HepG2 (cell line): ENCODE measurements around the gene ARHGEF12. TPM values are rescaled to one million over a fixed set of nuclear protein-coding genes. Genes with fewer than 3 reads are reported as not detected.
A peak's percentile ranks its signal among the peaks of the same experiment; 100 is the strongest.

Experiments
- ATAC-seq: fragments of 200-7000 bp; cut with Tn5 transposase; 3 replicates; pipeline ENCODE4 v1.9.1; 2020; ENCODE audit warnings: mild to moderate bottlenecking, moderate library complexity
- BruUV-seq: library from RNA; stranded (reverse); fragments of 400-500 nt; replicated peaks from 2 replicates; lab custom pipeline; 2021; lab: Mats Ljungman, UMichigan
- CTCF ChIA-PET: fragments of 300-600 bp; formaldehyde crosslinking; extraction: SDS; loops from one replicate; lab custom pipeline; 2021; ENCODE audit warnings: low total read pairs, inconsistent platforms, low intra/inter-chr PET ratio; lab: Yijun Ruan, JAX
- POLR2A ChIA-PET: fragments of 350-600 bp; sonication (Branson Sonifier 250); formaldehyde crosslinking; loops from one replicate; lab custom pipeline; 2020; ENCODE audit warnings: antibody characterized with exemption, inconsistent platforms; lab: Yijun Ruan, JAX
- DNase-seq: peaks from one replicate; pipeline ENCODE4 v3.0.0-alpha.2; 2015; ENCODE audit warnings: low spot score
- FAIRE-seq: peaks from 3 replicates; lab custom pipeline; 2011; peaks lifted over from hg19 to GRCh38; lab: Jason Lieb, UNC
- H2AFZ ChIP-seq: one replicate; pipeline ENCODE4 v1.6.1; 2011; ENCODE audit warnings: low read length, inconsistent platforms
- H3K27ac ChIP-seq: fragments of 300-600 bp; 3 replicates; pipeline ENCODE4 v1.8.0; 2011; ENCODE audit warnings: mixed run types, mild to moderate bottlenecking, mixed read lengths, low read length, inconsistent platforms; ENCODE audit not compliant: insufficient read depth; ENCODE audit errors: extremely low read length
- H3K27me3 ChIP-seq, 2 experiments: fragments of 200-600 bp in 1 of 2; 2 replicates in 1 of 2; 3 replicates in 1 of 2; pipeline versions ENCODE4 v1.6.0 to v1.8.0; 2011; ENCODE audit warnings: low read length in 2 of 2, mild to moderate bottlenecking in 2 of 2, moderate library complexity in 2 of 2, inconsistent platforms in 1 of 2; ENCODE audit not compliant: insufficient read depth in 2 of 2, control insufficient read depth in 1 of 2
- H3K36me3 ChIP-seq, 2 experiments: fragments of 200-600 bp in 1 of 2; replicated peaks in 1 of 2; 2 replicates in 1 of 2; 3 replicates in 1 of 2; pipeline versions ENCODE4 v1.5.1 to v1.8.0; 2011; ENCODE audit warnings: low read length in 2 of 2, inconsistent platforms in 1 of 2; ENCODE audit not compliant: insufficient read depth in 2 of 2, control insufficient read depth in 1 of 2
- H3K4me1 ChIP-seq: 2 replicates; pipeline ENCODE4 v1.5.1; 2012; ENCODE audit warnings: low read length, inconsistent platforms; ENCODE audit not compliant: insufficient read depth
- H3K4me2 ChIP-seq: 2 replicates; pipeline ENCODE4 v1.6.0; 2011; ENCODE audit warnings: low read depth, low read length, inconsistent platforms
- H3K4me3 ChIP-seq, 3 experiments: fragments of 200-600 bp in 1 of 3; sonication (generic), shearing (Covaris generic) in 1 of 3; replicated peaks in 1 of 3; 2 replicates each; pipeline ENCODE4 v1.5.1; 2011 to 2016; ENCODE audit warnings: low read length in 3 of 3, inconsistent platforms in 2 of 3, low read depth in 2 of 3, mild to moderate bottlenecking in 2 of 3, control low read depth in 1 of 3, mixed read lengths in 1 of 3; ENCODE audit not compliant: insufficient read depth in 1 of 3
- H3K79me2 ChIP-seq: one replicate; pipeline ENCODE4 v1.6.1; 2011; ENCODE audit warnings: low read length, inconsistent platforms; ENCODE audit not compliant: insufficient read depth
- H3K9ac ChIP-seq: 2 replicates; pipeline ENCODE4 v1.6.0; 2011; ENCODE audit warnings: mild to moderate bottlenecking, low read depth, low read length, inconsistent platforms; ENCODE audit not compliant: insufficient read depth
- H3K9me3 ChIP-seq: 2 replicates; pipeline ENCODE4 v1.5.1; 2012; ENCODE audit warnings: mild to moderate bottlenecking, low read length
- H4K20me1 ChIP-seq: 2 replicates; pipeline ENCODE4 v1.6.0; 2011; ENCODE audit warnings: inconsistent platforms, mild to moderate bottlenecking, low read length, moderate library complexity; ENCODE audit not compliant: insufficient read depth
- LCORL ChIP-seq, 2 experiments: fragments of 450-650 bp in 1 of 2; sonication (generic) in 1 of 2; formaldehyde crosslinking in 1 of 2; IDR thresholded peaks; 2 replicates each; pipeline versions ENCODE4 v1.5.0 to v1.6.1; 2017 to 2020; ENCODE audit warnings: antibody characterized with exemption in 1 of 2, missing genetic modification reagents in 1 of 2
- NFYB ChIP-seq: sonication (generic); formaldehyde crosslinking; IDR thresholded peaks from 2 replicates; pipeline ENCODE4 v1.4.0; 2020; ENCODE audit warnings: missing genetic modification reagents
- PTBP1 ChIP-seq: fragments of 200-400 bp; formaldehyde crosslinking; IDR thresholded peaks from 2 replicates; pipeline ENCODE4 v1.6.1; 2018; ENCODE audit warnings: low read length, low read depth; ENCODE audit not compliant: poor library complexity, severe bottlenecking
- RELA ChIP-seq: sonication (generic); formaldehyde crosslinking; IDR thresholded peaks from 2 replicates; pipeline ENCODE4 v1.4.0; 2020; ENCODE audit warnings: missing genetic modification reagents
- SMAD1 ChIP-seq: sonication (generic); formaldehyde crosslinking; IDR thresholded peaks from 2 replicates; pipeline ENCODE4 v1.4.0; 2020; ENCODE audit warnings: missing genetic modification reagents, low read depth, mild to moderate bottlenecking, borderline replicate concordance
- TCF7L2 ChIP-seq: IDR thresholded peaks from 2 replicates; pipeline ENCODE4 v1.6.1; 2011; ENCODE audit warnings: mild to moderate bottlenecking, low read depth, low read length, moderate library complexity
- THAP11 ChIP-seq: IDR thresholded peaks from 2 replicates; pipeline ENCODE4 v1.6.1; 2016; ENCODE audit warnings: missing biosample characterization, missing genetic modification reagents
- ZFP36 ChIP-seq: fragments of 150-350 bp; IDR thresholded peaks from 2 replicates; pipeline ENCODE4 v1.6.1; 2018; ENCODE audit warnings: borderline replicate concordance, low read length, low read depth; ENCODE audit not compliant: partially characterized antibody
- ZNF10 ChIP-seq: sonication (generic); formaldehyde crosslinking; IDR thresholded peaks from 2 replicates; pipeline ENCODE4 v1.4.0; 2020; ENCODE audit warnings: mild to moderate bottlenecking, low read depth, missing genetic modification reagents, borderline replicate concordance
- ZNF331 ChIP-seq: sonication (generic); formaldehyde crosslinking; IDR thresholded peaks from 2 replicates; pipeline ENCODE4 v1.4.0; 2020; ENCODE audit warnings: missing genetic modification reagents
- ZNF432 ChIP-seq: sonication (generic); formaldehyde crosslinking; IDR thresholded peaks from 2 replicates; pipeline ENCODE4 v1.5.0; 2020; ENCODE audit warnings: missing genetic modification reagents, mild to moderate bottlenecking, borderline replicate concordance
- ZNF564 ChIP-seq: sonication (generic); formaldehyde crosslinking; IDR thresholded peaks from 2 replicates; pipeline ENCODE4 v1.8.1; 2023; ENCODE audit warnings: mild to moderate bottlenecking, missing genetic modification reagents
- ZNF737 ChIP-seq: sonication (generic); formaldehyde crosslinking; IDR thresholded peaks from 2 replicates; pipeline ENCODE4 v1.5.0; 2020; ENCODE audit warnings: missing genetic modification reagents, mild to moderate bottlenecking, borderline replicate concordance
- ZNF740 ChIP-seq: sonication (generic); formaldehyde crosslinking; IDR thresholded peaks from 2 replicates; pipeline ENCODE4 v1.4.0; 2020; ENCODE audit warnings: missing genetic modification reagents
- ZNF83 ChIP-seq: sonication (generic); formaldehyde crosslinking; IDR thresholded peaks from 2 replicates; pipeline ENCODE4 v1.4.0; 2020; ENCODE audit warnings: missing genetic modification reagents, mild to moderate bottlenecking, borderline replicate concordance
- WGBS: methylation state at CpG from one replicate; pipeline ENCODE4 v1.1.6; 2017; ENCODE audit warnings: low lambda C conversion rate; 5-methylcytosine and 5-hydroxymethylcytosine counted together
- in situ Hi-C: cut with HindIII; loops from 2 replicates; pipeline ENCODE4 v1.10.0; 2017; ENCODE audit warnings: low pct_unique_long_range_greater_than_20kb; ENCODE audit not compliant: extremely low pct_ligation_motif_present
- intact Hi-C: fragments of 100-400 bp; cut with micrococcal nuclease; formaldehyde crosslinking; loops from one replicate; pipeline ENCODE4 v1.10.0; 2022; ENCODE audit not compliant: unreplicated experiment
- polyA plus RNA-seq, 8 experiments: library from polyadenylated mRNA; depleted of rRNA in 3 of 8; stranded (reverse) in 7 of 8; unstranded in 1 of 8; fragments of >200 nt; fragmentation: Illumina TruSeq in 4 of 8; extraction: Trizol in 4 of 8; gene quantifications; 2 replicates each; pipeline versions ENCODE4 v1.2.1 to v1.2.3, GENCODE V29; 2011 to 2016; ENCODE audit warnings: low read depth in 4 of 8, missing spikeins in 1 of 8, mixed read lengths in 1 of 8; ENCODE audit not compliant: insufficient read depth in 1 of 8
- total RNA-seq, 5 experiments: library from RNA; depleted of rRNA; stranded (reverse); fragments of >200 nt; fragmentation: Illumina TruSeq; extraction: Trizol; gene quantifications; 2 replicates each; pipeline ENCODE4 v1.2.3, GENCODE V29; 2016; ENCODE audit warnings: low read depth in 1 of 5
- TF ChIP-seq, protein P1 (sequence below): sonication (generic); formaldehyde crosslinking; IDR thresholded peaks from 2 replicates; pipeline ENCODE4 v1.4.0; 2020; ENCODE audit warnings: mild to moderate bottlenecking, missing genetic modification reagents, borderline replicate concordance
- TF ChIP-seq, protein P2 (sequence below): sonication (generic); formaldehyde crosslinking; IDR thresholded peaks from 2 replicates; pipeline ENCODE4 v1.4.0; 2020; ENCODE audit warnings: mild to moderate bottlenecking, missing genetic modification reagents

ARHGEF12 gene
- total and polyA plus RNA-seq, 2 of the 13 experiments (the other 11 are each of a cell fraction or from before 2014, with no cell fraction given), result 17.9 to 54.4 TPM

GRCh38 chr11:120492486-120492885 is 156.3 kb downstream of the ARHGEF12 start:
- WGBS, result 65% methylated on average over 3 of the region's 3 CpGs
- no TSS peak for BruUV-seq
- H3K36me3 ChIP-seq, result no peaks in the 10 kb centered on the region
- ChIA-PET POLR2A (interaction anchor here (0.7 kb wide), 1 partner anchor 331 kb away, joined by 3 read pairs; no protein-coding TSS in a partner anchor), CTCF (no interaction called here)
- H3K4me1 ChIP-seq, result no peaks in the 10 kb centered on the region
- in situ Hi-C loops (no loop called here), intact Hi-C loops (no loop called here)
- no peak overlapping the region for H2AFZ ChIP-seq
- H3K4me2 ChIP-seq, result no peak overlapping the region
- H3K79me2 ChIP-seq, result no peaks in the 10 kb centered on the region
- H3K4me3 ChIP-seq, result no peak overlapping the region
- DNase-seq (no peak), ATAC-seq (no peak), FAIRE-seq (no peak)
- H4K20me1 ChIP-seq, result no peaks in the 10 kb centered on the region; the same call in 1 of the 2 replicates
- no peak overlapping the region for H3K27ac ChIP-seq
- no peaks in the 10 kb centered on the region for H3K27me3 ChIP-seq
- no peak for TF ChIP-seq ZNF10 (CRISPR knock-in tag)
- 0 out of 2 replicates have a peak, but pooled peaks have one; percentile 10 for TF ChIP-seq LCORL (IDR thresholded peaks at IDR 0.05)
- TF ChIP-seq LCORL (CRISPR knock-in tag; IDR thresholded peaks at IDR 0.05), result no peak
- H3K9me3 ChIP-seq, result no peaks in the 10 kb centered on the region
- H3K9ac ChIP-seq, result no peak overlapping the region

DNA sequence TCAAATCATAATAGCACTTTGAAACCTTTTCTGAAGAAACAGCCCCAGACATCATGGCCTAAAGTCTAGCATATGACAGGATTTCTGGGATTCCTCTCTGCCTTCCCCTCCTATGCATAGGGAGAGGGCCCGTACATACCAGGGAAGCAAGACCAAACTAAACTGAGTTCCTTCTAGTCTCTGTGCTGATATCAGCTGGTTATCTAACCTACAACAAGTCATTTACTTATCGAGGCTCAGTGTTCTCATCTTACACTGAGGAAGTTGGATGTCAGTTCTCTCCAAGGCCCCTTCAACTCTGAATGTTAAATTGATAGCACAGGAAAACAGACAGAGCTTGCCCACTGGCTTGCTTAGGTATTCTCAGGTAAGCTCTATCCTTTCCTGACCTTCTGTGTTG is 158.4 kb downstream of the ARHGEF12 start:
- Histone ChIP-seq H3K79me2 (no peaks in the 10 kb centered on the region), H2AFZ (no peak overlapping the region), H4K20me1 (no peaks in the 10 kb centered on the region), H3K27ac (no peak overlapping the region), H3K9me3 (no peaks in the 10 kb centered on the region), H3K4me3 (no peak overlapping the region), H3K4me2 (no peak overlapping the region), H3K27me3 (no peaks in the 10 kb centered on the region), H3K4me1 (no peaks in the 10 kb centered on the region), H3K36me3 (no peaks in the 10 kb centered on the region), H3K9ac (no peak overlapping the region)
- intact Hi-C loops, result no loop called here
- ATAC-seq, result peak; percentile 15; the same call in 1 of the 3 replicates
- in situ Hi-C loops, result no loop called here
- BruUV-seq, result no TSS peak
- ChIA-PET POLR2A (no interaction called here), CTCF (no interaction called here)
- 43% methylated on average over 2 of the region's 2 CpGs for WGBS
- no peak for DNase-seq
- FAIRE-seq, result no peak
- TF ChIP-seq ZNF740 (CRISPR knock-in tag) (no peak), ZNF564 (no peak), ZNF432 (no peak), THAP11 (CRISPR knock-in tag) (no peak), PTBP1 (no peak), NFYB (CRISPR knock-in tag) (no peak), ZNF331 (CRISPR knock-in tag) (no peak), ZFP36 (no peak), ZNF737 (CRISPR knock-in tag) (no peak), ZNF83 (no peak), RELA (CRISPR knock-in tag) (no peak), SMAD1 (CRISPR knock-in tag) (no peak), TCF7L2 (no peak)
- TF ChIP-seq, protein P1, sequence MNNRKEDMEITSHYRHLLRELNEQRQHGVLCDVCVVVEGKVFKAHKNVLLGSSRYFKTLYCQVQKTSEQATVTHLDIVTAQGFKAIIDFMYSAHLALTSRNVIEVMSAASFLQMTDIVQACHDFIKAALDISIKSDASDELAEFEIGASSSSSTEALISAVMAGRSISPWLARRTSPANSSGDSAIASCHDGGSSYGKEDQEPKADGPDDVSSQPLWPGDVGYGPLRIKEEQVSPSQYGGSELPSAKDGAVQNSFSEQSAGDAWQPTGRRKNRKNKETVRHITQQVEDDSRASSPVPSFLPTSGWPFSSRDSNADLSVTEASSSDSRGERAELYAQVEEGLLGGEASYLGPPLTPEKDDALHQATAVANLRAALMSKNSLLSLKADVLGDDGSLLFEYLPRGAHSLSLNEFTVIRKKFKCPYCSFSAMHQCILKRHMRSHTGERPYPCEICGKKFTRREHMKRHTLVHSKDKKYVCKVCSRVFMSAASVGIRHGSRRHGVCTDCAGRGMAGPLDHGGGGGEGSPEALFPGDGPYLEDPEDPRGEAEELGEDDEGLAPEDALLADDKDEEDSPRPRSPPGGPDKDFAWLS (CRISPR knock-in tag), result no peak
- TF ChIP-seq, protein P2, sequence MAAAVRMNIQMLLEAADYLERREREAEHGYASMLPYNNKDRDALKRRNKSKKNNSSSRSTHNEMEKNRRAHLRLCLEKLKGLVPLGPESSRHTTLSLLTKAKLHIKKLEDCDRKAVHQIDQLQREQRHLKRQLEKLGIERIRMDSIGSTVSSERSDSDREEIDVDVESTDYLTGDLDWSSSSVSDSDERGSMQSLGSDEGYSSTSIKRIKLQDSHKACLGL, result no peak
